Activated CD4-positive, alpha-beta memory T cell treated with anti-CD3 and anti-CD28 coated beads for 36 hours (primary cell): ENCODE results near the gene MRPL51. TPM values are rescaled to one million over a fixed set of nuclear protein-coding genes. Genes with fewer than 3 reads are reported as not detected.

ENCODE experiments used
- CTCF ChIA-PET: fragments of 350-600 bp; sonication (Branson Sonifier 250); formaldehyde crosslinking; loops from one replicate; lab custom pipeline; 2021; ENCODE audit warnings: antibody characterized with exemption, inconsistent platforms; lab: Charles Lee
- POLR2A ChIA-PET: fragments of 350-600 bp; sonication (Branson Sonifier 250); formaldehyde crosslinking; loops from one replicate; lab custom pipeline; 2021; ENCODE audit warnings: antibody characterized with exemption; lab: Charles Lee
- DNase-seq: peaks from one replicate; pipeline ENCODE4 v3.0.0-alpha.2; 2020
- H3K27ac Mint-ChIP-seq: one replicate; pipeline ENCODE4 v1.8.0; 2021; ENCODE audit warnings: mixed read lengths
- H3K27me3 Mint-ChIP-seq: one replicate; pipeline ENCODE4 v1.8.0; 2021; ENCODE audit warnings: mixed read lengths
- H3K36me3 Mint-ChIP-seq: one replicate; pipeline ENCODE4 v1.8.0; 2021; ENCODE audit warnings: mixed read lengths
- H3K4me1 Mint-ChIP-seq: one replicate; pipeline ENCODE4 v1.8.0; 2021; ENCODE audit warnings: low read depth, mixed read lengths
- H3K4me3 Mint-ChIP-seq: one replicate; pipeline ENCODE4 v1.8.0; 2021; ENCODE audit warnings: mild to moderate bottlenecking, mixed read lengths
- H3K9me3 Mint-ChIP-seq: one replicate; pipeline ENCODE4 v1.8.0; 2021; ENCODE audit warnings: mixed read lengths
- intact Hi-C: fragments of 100-400 bp; cut with micrococcal nuclease; formaldehyde crosslinking; loops from one replicate; pipeline ENCODE4 v1.15.1; 2023
- total RNA-seq, 2 experiments: library from RNA; stranded (reverse); gene quantifications; one replicate each; pipeline ENCODE4 v1.2.3, GENCODE V29; 2021

The MRPL51 gene
- total RNA-seq, 2 experiments from 2014 or later = 289 to 312 TPM

DNA sequence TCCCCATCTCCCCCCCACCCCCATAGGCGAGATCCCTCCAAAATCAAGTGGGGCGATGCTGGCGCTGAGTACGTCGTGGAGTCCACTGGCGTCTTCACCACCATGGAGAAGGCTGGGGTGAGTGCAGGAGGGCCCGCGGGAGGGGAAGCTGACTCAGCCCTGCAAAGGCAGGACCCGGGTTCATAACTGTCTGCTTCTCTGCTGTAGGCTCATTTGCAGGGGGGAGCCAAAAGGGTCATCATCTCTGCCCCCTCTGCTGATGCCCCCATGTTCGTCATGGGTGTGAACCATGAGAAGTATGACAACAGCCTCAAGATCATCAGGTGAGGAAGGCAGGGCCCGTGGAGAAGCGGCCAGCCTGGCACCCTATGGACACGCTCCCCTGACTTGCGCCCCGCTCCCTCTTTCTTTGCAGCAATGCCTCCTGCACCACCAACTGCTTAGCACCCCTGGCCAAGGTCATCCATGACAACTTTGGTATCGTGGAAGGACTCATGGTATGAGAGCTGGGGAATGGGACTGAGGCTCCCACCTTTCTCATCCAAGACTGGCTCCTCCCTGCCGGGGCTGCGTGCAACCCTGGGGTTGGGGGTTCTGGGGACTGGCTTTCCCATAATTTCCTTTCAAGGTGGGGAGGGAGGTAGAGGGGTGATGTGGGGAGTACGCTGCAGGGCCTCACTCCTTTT is 44.0 kb upstream of the MRPL51 start:
- peaks cover 57% of the 10 kb centered on the region for H3K36me3 Mint-ChIP-seq
- H3K4me1 Mint-ChIP-seq = peaks cover 62% of the 10 kb centered on the region
- peak; percentile 45 for DNase-seq

DNA sequence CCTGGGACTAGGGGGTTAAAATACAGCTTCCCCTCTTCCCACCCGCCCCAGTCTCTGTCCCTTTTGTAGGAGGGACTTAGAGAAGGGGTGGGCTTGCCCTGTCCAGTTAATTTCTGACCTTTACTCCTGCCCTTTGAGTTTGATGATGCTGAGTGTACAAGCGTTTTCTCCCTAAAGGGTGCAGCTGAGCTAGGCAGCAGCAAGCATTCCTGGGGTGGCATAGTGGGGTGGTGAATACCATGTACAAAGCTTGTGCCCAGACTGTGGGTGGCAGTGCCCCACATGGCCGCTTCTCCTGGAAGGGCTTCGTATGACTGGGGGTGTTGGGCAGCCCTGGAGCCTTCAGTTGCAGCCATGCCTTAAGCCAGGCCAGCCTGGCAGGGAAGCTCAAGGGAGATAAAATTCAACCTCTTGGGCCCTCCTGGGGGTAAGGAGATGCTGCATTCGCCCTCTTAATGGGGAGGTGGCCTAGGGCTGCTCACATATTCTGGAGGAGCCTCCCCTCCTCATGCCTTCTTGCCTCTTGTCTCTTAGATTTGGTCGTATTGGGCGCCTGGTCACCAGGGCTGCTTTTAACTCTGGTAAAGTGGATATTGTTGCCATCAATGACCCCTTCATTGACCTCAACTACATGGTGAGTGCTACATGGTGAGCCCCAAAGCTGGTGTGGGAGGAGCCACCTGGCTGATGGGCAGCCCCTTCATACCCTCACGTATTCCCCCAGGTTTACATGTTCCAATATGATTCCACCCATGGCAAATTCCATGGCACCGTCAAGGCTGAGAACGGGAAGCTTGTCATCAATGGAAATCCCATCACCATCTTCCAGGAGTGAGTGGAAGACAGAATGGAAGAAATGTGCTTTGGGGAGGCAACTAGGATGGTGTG is 43.1 kb upstream of the MRPL51 start:
- Mint-ChIP-seq H3K27ac (peak overlapping the region; percentile 100), H3K27me3 (no peaks in the 10 kb centered on the region), H3K9me3 (no peaks in the 10 kb centered on the region), H3K36me3 (peaks cover 61% of the 10 kb centered on the region), H3K4me3 (peak overlapping the region; percentile 96), H3K4me1 (peaks cover 58% of the 10 kb centered on the region)
- DNase-seq = no peak
- CTCF ChIA-PET = interaction anchor here (0.8 to 2.9 kb wide), 11 partner anchors 15 to 336 kb away, joined by 3 to 11 read pairs (median 3); partner anchors contain the start of genes CD4 and MLF2
- POLR2A ChIA-PET = interaction anchor here (0.7 to 6.3 kb wide), 14 partner anchors 11 to 337 kb away, joined by 3 to 54 read pairs (median 8); partner anchors contain the start of genes CD4, CDCA3, IFFO1 and MRPL51
- intact Hi-C loops = loop anchor here (1.0 to 2.0 kb wide), 6 partner anchors 21 to 317 kb away; partner anchors contain the start of genes CHD4, IFFO1 and USP5

More for the DNA sequence above, 44.0 kb upstream of the MRPL51 start:
- ChIA-PET CTCF (interaction anchor here (0.6 to 4.2 kb wide), 30 partner anchors 8 to 203 kb away, joined by 3 to 61 read pairs (median 4); partner anchors contain the start of genes CD27, IFFO1, MRPL51 and NOP2), POLR2A (interaction anchor here (0.6 to 6.3 kb wide), 11 partner anchors 16 to 252 kb away, joined by 3 to 54 read pairs (median 14); partner anchors contain the start of genes CD4, IFFO1, MRPL51 and VAMP1)
- Mint-ChIP-seq H3K27ac (peak overlapping the region; percentile 100), H3K4me3 (peak overlapping the region; percentile 96), H3K9me3 (no peaks in the 10 kb centered on the region), H3K27me3 (no peaks in the 10 kb centered on the region)
- intact Hi-C loops = no loop called here

DNA sequence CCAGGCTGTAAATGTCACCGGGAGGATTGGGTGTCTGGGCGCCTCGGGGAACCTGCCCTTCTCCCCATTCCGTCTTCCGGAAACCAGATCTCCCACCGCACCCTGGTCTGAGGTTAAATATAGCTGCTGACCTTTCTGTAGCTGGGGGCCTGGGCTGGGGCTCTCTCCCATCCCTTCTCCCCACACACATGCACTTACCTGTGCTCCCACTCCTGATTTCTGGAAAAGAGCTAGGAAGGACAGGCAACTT is 42.6 kb upstream of the MRPL51 start:
- Mint-ChIP-seq H3K4me1 (peaks cover 58% of the 10 kb centered on the region), H3K9me3 (no peaks in the 10 kb centered on the region), H3K36me3 (peaks cover 67% of the 10 kb centered on the region), H3K4me3 (peak overlapping the region; percentile 96), H3K27me3 (no peaks in the 10 kb centered on the region), H3K27ac (peak overlapping the region; percentile 100)
- intact Hi-C loops = loop anchor here (1.0 to 2.0 kb wide), 6 partner anchors 21 to 317 kb away; partner anchors contain the start of genes CHD4, IFFO1 and USP5
- ChIA-PET POLR2A (interaction anchor here (0.7 to 6.3 kb wide), 14 partner anchors 12 to 337 kb away, joined by 3 to 54 read pairs (median 12); partner anchors contain the start of genes CD4, CDCA3, COPS7A and IFFO1), CTCF (interaction anchor here (0.8 to 2.9 kb wide), 10 partner anchors 16 to 337 kb away, joined by 3 to 11 read pairs (median 3); partner anchors contain the start of genes CD4 and MLF2)
- DNase-seq = no peak

DNA sequence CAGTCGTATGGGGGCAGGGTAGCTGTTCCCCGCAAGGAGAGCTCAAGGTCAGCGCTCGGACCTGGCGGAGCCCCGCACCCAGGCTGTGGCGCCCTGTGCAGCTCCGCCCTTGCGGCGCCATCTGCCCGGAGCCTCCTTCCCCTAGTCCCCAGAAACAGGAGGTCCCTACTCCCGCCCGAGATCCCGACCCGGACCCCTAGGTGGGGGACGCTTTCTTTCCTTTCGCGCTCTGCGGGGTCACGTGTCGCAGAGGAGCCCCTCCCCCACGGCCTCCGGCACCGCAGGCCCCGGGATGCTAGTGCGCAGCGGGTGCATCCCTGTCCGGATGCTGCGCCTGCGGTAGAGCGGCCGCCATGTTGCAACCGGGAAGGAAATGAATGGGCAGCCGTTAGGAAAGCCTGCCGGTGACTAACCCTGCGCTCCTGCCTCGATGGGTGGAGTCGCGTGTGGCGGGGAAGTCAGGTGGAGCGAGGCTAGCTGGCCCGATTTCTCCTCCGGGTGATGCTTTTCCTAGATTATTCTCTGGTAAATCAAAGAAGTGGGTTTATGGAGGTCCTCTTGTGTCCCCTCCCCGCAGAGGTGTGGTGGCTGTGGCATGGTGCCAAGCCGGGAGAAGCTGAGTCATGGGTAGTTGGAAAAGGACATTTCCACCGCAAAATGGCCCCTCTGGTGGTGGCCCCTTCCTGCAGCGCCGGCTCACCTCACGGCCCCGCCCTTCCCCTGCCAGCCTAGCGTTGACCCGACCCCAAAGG is 42.1 kb upstream of the MRPL51 start:
- Mint-ChIP-seq H3K4me1 (peaks cover 53% of the 10 kb centered on the region), H3K27me3 (no peaks in the 10 kb centered on the region), H3K4me3 (peak overlapping the region; percentile 96), H3K9me3 (no peaks in the 10 kb centered on the region), H3K36me3 (peaks cover 72% of the 10 kb centered on the region), H3K27ac (peak overlapping the region; percentile 100)
- peak; percentile 93 for DNase-seq
- CTCF ChIA-PET = interaction anchor here (0.7 to 2.9 kb wide), 10 partner anchors 19 to 338 kb away, joined by 3 to 11 read pairs (median 3); partner anchors contain the start of gene MLF2
- POLR2A ChIA-PET = interaction anchor here (0.7 to 6.3 kb wide), 20 partner anchors 18 to 408 kb away, joined by 3 to 54 read pairs (median 6); partner anchors contain the start of genes C12orf57, CD4, CDCA3 and COPS7A
- intact Hi-C loops = loop anchor here (1.0 to 2.0 kb wide), 8 partner anchors 22 to 318 kb away; partner anchors contain the start of genes CHD4, IFFO1, MRPL51 and USP5

DNA sequence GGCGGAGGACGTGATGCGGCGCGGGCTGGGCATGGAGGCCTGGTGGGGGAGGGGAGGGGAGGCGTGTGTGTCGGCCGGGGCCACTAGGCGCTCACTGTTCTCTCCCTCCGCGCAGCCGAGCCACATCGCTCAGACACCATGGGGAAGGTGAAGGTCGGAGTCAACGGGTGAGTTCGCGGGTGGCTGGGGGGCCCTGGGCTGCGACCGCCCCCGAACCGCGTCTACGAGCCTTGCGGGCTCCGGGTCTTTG is 41.6 kb upstream of the MRPL51 start:
- Mint-ChIP-seq H3K4me3 (peak overlapping the region; percentile 96), H3K27ac (peak overlapping the region; percentile 100), H3K27me3 (no peaks in the 10 kb centered on the region), H3K36me3 (peaks cover 77% of the 10 kb centered on the region), H3K9me3 (no peaks in the 10 kb centered on the region), H3K4me1 (peaks cover 48% of the 10 kb centered on the region)
- CTCF ChIA-PET = interaction anchor here (0.7 to 2.9 kb wide), 7 partner anchors 19 to 198 kb away, joined by 3 to 11 read pairs (median 3); no protein-coding TSS in a partner anchor
- intact Hi-C loops = loop anchor here (1.0 to 2.0 kb wide), 7 partner anchors 22 to 318 kb away; partner anchors contain the start of genes CHD4, IFFO1, MRPL51 and USP5
- DNase-seq = no peak
- POLR2A ChIA-PET = interaction anchor here (0.7 to 5.8 kb wide), 20 partner anchors 18 to 409 kb away, joined by 3 to 54 read pairs (median 6); partner anchors contain the start of genes C12orf57, CD4, CDCA3 and COPS7A

- POLR2A ChIA-PET = interaction anchor here (0.5 to 5.8 kb wide), 24 partner anchors 19 to 607 kb away, joined by 3 to 54 read pairs (median 4); partner anchors contain the start of genes C12orf57, CD4, CDCA3 and COPS7A
- H3K4me1 Mint-ChIP-seq = peaks cover 44% of the 10 kb centered on the region
These were observed 41.0 kb upstream of the MRPL51 start, which contains the start of gene GAPDH for GRCh38 chr12:6533923-6534694. TSS of gene GAPDH (plus strand) at chr12:6534517. CDS start at chr12:6534833, 316 bp downstream.

GRCh38 chr12:6533653-6533922 is 40.5 kb upstream of the MRPL51 start:
- POLR2A ChIA-PET = interaction anchor here (0.5 to 5.8 kb wide), 23 partner anchors 19 to 607 kb away, joined by 3 to 54 read pairs (median 5); partner anchors contain the start of genes CD4, CDCA3, COPS7A and MLF2
- intact Hi-C loops = loop anchor here (2.0 kb wide), 1 partner anchor 41 kb away; no protein-coding TSS in a partner anchor
- DNase-seq = no peak
- Mint-ChIP-seq H3K4me3 (peak overlapping the region; percentile 96), H3K9me3 (no peaks in the 10 kb centered on the region), H3K4me1 (peaks cover 40% of the 10 kb centered on the region), H3K27ac (peak overlapping the region; percentile 100), H3K27me3 (no peaks in the 10 kb centered on the region), H3K36me3 (peaks cover 86% of the 10 kb centered on the region)
- CTCF ChIA-PET = interaction anchor here (0.8 to 1.9 kb wide), 4 partner anchors 39 to 110 kb away, joined by 3 to 9 read pairs (median 4); partner anchors contain the start of gene VAMP1

More at GRCh38 chr12:6533923-6534694, 41.0 kb upstream of the MRPL51 start, which contains the start of gene GAPDH:
- CTCF ChIA-PET = interaction anchor here (0.7 to 2.9 kb wide), 6 partner anchors 20 to 198 kb away, joined by 3 to 11 read pairs (median 3); partner anchors contain the start of gene VAMP1
- Mint-ChIP-seq H3K27ac (peak within 1 kb of the TSS; percentile 100), H3K9me3 (no peaks in the 10 kb centered on the region), H3K27me3 (no peaks in the 10 kb centered on the region), H3K4me3 (peak within 1 kb of the TSS; percentile 96), H3K36me3 (peaks cover 82% of the 10 kb centered on the region)
- intact Hi-C loops = loop anchor here (1.0 to 2.0 kb wide), 8 partner anchors 23 to 319 kb away; partner anchors contain the start of genes CHD4, IFFO1, MRPL51 and USP5
- peak; percentile 93 for DNase-seq

DNA sequence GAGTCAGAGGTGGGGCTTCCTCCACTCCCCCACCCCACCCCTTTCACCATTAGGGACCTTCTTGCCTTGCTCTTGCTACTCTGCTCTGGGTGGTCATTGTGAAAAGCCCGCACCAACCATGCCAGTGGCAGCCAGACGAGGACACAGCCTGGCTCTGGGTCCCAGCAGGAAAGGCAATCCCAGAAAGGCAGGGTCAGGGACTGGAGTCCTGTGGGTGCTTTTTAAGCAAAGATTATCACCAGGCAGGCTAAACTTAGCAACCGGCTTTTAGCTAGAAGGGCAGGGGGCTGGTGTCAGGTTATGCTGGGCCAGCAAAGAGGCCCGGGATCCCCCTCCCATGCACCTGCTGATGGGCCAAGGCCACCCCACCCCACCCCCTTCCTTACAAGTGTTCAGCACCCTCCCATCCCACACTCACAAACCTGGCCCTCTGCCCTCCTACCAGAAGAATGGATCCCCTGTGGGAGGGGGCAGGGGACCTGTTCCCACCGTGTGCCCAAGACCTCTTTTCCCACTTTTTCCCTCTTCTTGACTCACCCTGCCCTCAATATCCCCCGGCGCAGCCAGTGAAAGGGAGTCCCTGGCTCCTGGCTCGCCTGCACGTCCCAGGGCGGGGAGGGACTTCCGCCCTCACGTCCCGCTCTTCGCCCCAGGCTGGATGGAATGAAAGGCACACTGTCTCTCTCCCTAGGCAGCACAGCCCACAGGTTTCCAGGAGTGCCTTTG is 40.0 kb upstream of the MRPL51 start:
- ChIA-PET CTCF (interaction anchor here (1.0 to 1.9 kb wide), 8 partner anchors 21 to 110 kb away, joined by 4 to 12 read pairs (median 8); partner anchors contain the start of genes MRPL51 and VAMP1), POLR2A (interaction anchor here (0.6 to 5.8 kb wide), 26 partner anchors 9 to 320 kb away, joined by 3 to 54 read pairs (median 4); partner anchors contain the start of genes CD27, CDCA3, COPS7A and MRPL51)
- intact Hi-C loops = loop anchor here (1.0 to 2.0 kb wide), 2 partner anchors 42 to 63 kb away; partner anchors contain the start of gene VAMP1
- Mint-ChIP-seq H3K4me3 (peak overlapping the region; percentile 96), H3K4me1 (peaks cover 38% of the 10 kb centered on the region), H3K36me3 (peaks cover 86% of the 10 kb centered on the region), H3K27ac (peak overlapping the region; percentile 100), H3K27me3 (no peaks in the 10 kb centered on the region), H3K9me3 (no peaks in the 10 kb centered on the region)
- DNase-seq = peak; percentile 68
